K562 (cell line): ENCODE results near the gene PNMA8B.

Experiments
- ADNP ChIP-seq: fragments of 200-800 bp; sonication (Bioruptor generic); IDR thresholded peaks from 2 replicates; pipeline ENCODE4 v1.6.1; 2016; ENCODE audit warnings: missing genetic modification characterization, missing compliant biosample characterization
- BRD4 ChIP-seq: fragments of 200-600 bp; sonication (generic); IDR thresholded peaks from 2 replicates; pipeline ENCODE4 v1.6.1; 2017; ENCODE audit warnings: inconsistent platforms
- HNRNPH1 ChIP-seq: fragments of 200-400 bp; formaldehyde crosslinking; optimal IDR thresholded peaks from 2 replicates; pipeline ENCODE3; 2017; ENCODE audit warnings: low read depth, mild to moderate bottlenecking, low read length, moderate library complexity
- MBD2 ChIP-seq: sonication (generic); IDR thresholded peaks from 2 replicates; pipeline ENCODE4 v1.6.1; 2016; ENCODE audit warnings: low read depth, borderline replicate concordance
- ZNF274 ChIP-seq: IDR thresholded peaks from 2 replicates; pipeline ENCODE4 v1.6.1; 2011; ENCODE audit warnings: low read depth, mild to moderate bottlenecking, low read length, moderate library complexity, borderline replicate concordance
- ZNF584 ChIP-seq: fragments of 200-800 bp; sonication (Bioruptor generic); IDR thresholded peaks from 2 replicates; pipeline ENCODE4 v1.6.1; 2016; ENCODE audit warnings: low read depth, mild to moderate bottlenecking, missing genetic modification characterization, missing compliant biosample characterization
- TF ChIP-seq, protein P1 (sequence below): fragments of 450-650 bp; formaldehyde crosslinking; IDR thresholded peaks from 2 replicates; pipeline ENCODE4 v1.4.0; 2022; ENCODE audit warnings: mild to moderate bottlenecking, moderate library complexity
- TF ChIP-seq, protein P2 (sequence below): fragments of 200-800 bp; sonication (Bioruptor generic); IDR thresholded peaks from 2 replicates; pipeline ENCODE4 v1.6.1; 2016; ENCODE audit warnings: missing genetic modification characterization, missing compliant biosample characterization

DNA sequence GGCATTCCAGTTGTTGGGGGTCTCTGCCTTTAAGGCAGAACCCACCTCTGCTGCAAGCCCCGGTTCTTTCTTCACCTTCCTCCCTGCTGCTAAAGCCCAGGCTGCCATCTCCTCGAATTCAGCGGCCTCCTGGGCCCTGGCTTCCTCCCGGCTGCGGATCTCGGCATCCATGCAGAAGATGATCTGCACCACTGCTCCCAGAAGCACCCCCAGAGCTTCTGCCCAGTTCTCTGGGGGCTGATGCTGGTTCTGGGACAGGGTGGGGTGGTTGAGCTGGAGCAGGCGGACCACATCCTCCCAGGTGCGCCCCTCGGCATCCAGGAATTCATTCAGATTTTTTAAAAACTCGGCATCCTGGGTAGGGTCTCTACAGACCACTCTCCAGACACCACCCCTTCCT, 25.3 kb downstream of the PNMA8B start:
- no peak for TF ChIP-seq HNRNPH1
- TF ChIP-seq ADNP = no peak
- TF ChIP-seq ZNF584 (CRISPR knock-in tag) = no peak
- TF ChIP-seq, protein P1, sequence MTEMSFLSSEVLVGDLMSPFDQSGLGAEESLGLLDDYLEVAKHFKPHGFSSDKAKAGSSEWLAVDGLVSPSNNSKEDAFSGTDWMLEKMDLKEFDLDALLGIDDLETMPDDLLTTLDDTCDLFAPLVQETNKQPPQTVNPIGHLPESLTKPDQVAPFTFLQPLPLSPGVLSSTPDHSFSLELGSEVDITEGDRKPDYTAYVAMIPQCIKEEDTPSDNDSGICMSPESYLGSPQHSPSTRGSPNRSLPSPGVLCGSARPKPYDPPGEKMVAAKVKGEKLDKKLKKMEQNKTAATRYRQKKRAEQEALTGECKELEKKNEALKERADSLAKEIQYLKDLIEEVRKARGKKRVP (CRISPR knock-in tag) = no peak
- no peak for TF ChIP-seq BRD4
- TF ChIP-seq, protein P2, sequence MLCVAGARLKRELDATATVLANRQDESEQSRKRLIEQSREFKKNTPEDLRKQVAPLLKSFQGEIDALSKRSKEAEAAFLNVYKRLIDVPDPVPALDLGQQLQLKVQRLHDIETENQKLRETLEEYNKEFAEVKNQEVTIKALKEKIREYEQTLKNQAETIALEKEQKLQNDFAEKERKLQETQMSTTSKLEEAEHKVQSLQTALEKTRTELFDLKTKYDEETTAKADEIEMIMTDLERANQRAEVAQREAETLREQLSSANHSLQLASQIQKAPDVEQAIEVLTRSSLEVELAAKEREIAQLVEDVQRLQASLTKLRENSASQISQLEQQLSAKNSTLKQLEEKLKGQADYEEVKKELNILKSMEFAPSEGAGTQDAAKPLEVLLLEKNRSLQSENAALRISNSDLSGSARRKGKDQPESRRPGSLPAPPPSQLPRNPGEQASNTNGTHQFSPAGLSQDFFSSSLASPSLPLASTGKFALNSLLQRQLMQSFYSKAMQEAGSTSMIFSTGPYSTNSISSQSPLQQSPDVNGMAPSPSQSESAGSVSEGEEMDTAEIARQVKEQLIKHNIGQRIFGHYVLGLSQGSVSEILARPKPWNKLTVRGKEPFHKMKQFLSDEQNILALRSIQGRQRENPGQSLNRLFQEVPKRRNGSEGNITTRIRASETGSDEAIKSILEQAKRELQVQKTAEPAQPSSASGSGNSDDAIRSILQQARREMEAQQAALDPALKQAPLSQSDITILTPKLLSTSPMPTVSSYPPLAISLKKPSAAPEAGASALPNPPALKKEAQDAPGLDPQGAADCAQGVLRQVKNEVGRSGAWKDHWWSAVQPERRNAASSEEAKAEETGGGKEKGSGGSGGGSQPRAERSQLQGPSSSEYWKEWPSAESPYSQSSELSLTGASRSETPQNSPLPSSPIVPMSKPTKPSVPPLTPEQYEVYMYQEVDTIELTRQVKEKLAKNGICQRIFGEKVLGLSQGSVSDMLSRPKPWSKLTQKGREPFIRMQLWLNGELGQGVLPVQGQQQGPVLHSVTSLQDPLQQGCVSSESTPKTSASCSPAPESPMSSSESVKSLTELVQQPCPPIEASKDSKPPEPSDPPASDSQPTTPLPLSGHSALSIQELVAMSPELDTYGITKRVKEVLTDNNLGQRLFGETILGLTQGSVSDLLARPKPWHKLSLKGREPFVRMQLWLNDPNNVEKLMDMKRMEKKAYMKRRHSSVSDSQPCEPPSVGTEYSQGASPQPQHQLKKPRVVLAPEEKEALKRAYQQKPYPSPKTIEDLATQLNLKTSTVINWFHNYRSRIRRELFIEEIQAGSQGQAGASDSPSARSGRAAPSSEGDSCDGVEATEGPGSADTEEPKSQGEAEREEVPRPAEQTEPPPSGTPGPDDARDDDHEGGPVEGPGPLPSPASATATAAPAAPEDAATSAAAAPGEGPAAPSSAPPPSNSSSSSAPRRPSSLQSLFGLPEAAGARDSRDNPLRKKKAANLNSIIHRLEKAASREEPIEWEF (CRISPR knock-in tag) = no peak
- no peak for TF ChIP-seq MBD2
- no peak for TF ChIP-seq ZNF274
